ENCODE data around the gene KRTAP10-7. TPM values are rescaled to one million over a fixed set of nuclear protein-coding genes. Genes with fewer than 3 reads are reported as not detected.

The KRTAP10-7 gene
- total and polyA plus RNA-seq, 2 experiments from 2014 or later: not detected

DNA sequence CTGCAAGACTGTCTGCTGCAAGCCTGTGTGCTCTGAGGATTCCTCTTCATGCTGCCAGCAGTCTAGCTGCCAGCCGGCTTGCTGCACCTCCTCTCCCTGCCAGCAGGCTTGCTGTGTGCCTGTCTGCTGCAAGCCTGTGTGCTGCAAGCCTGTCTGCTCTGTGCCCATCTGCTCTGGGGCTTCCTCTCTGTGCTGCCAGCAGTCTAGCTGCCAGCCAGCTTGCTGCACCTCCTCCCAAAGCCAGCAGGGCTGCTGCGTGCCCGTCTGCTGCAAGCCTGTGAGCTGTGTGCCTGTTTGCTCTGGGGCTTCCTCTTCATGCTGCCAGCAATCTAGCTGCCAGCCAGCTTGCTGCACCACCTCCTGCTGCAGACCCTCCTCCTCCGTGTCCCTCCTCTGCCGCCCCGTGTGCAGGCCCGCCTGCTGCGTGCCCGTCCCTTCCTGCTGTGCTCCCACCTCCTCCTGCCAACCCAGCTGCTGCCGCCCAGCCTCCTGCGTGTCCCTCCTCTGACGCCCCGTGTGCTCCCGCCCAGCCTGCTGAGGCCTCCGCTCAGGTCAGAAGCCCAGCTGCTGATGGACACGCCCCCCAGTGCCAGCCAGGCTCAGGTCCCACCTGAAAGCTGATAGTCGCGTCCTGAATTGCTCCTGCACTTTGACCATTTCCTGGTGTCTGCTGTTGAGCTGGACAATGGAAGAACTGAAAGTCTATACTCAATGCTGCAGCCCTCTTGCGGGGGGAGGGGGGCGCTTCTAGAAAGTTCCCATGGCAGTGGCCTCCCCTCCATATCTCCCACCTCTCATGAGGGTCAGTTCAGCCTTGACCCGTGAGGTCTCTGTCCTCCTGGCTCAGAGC, 25.7 kb upstream of the KRTAP10-7 start (continued):
- TF ChIP-seq, protein P1, sequence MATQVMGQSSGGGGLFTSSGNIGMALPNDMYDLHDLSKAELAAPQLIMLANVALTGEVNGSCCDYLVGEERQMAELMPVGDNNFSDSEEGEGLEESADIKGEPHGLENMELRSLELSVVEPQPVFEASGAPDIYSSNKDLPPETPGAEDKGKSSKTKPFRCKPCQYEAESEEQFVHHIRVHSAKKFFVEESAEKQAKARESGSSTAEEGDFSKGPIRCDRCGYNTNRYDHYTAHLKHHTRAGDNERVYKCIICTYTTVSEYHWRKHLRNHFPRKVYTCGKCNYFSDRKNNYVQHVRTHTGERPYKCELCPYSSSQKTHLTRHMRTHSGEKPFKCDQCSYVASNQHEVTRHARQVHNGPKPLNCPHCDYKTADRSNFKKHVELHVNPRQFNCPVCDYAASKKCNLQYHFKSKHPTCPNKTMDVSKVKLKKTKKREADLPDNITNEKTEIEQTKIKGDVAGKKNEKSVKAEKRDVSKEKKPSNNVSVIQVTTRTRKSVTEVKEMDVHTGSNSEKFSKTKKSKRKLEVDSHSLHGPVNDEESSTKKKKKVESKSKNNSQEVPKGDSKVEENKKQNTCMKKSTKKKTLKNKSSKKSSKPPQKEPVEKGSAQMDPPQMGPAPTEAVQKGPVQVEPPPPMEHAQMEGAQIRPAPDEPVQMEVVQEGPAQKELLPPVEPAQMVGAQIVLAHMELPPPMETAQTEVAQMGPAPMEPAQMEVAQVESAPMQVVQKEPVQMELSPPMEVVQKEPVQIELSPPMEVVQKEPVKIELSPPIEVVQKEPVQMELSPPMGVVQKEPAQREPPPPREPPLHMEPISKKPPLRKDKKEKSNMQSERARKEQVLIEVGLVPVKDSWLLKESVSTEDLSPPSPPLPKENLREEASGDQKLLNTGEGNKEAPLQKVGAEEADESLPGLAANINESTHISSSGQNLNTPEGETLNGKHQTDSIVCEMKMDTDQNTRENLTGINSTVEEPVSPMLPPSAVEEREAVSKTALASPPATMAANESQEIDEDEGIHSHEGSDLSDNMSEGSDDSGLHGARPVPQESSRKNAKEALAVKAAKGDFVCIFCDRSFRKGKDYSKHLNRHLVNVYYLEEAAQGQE (IDR thresholded peaks at IDR 0.05; ENCODE audit: unreplicated experiment): no peak

DNA sequence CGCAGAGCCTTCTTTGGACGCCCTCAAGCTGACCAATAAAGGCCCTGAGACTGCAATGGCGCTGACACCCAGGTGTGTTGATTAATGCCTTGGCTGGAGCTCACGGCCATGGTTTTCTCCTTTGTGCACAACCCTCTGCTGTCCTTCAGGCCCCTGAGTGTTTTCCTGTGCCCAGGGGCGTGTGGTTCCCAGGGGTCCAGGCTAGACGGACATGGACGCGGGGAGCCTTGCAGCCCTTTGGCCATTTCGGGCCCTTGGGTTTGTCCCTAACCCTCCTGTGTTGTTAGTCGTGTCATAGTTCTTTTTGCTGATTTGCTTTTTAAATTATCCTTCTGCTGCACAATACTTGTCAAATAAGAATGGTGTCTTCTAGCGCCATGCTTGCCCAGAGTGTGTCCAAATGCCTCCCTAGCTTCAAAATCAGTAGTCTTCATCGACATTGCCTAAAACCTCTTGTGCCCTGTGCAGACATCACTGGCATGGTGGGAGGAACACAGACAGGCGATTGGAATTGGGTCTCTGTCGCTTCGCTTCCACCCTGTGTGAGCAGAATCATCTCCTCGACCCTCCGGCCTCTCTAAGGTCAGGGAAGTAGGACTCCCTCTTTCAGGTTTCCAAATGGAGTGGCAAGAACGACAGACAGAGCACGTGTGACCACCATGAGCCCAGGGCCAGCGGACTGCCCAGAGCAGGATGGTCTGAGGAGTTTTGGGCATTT, 24.9 kb upstream of the KRTAP10-7 start:
- no peak overlapping the region for H3K4me2 ChIP-seq
- DNase-seq (ENCODE audit: low spot score) (no peak), ATAC-seq (no peak)
- no peaks in the 10 kb centered on the region for H3K4me1 ChIP-seq (ENCODE audit: insufficient read depth)
- Mint-ChIP-seq H3K27ac (no peak overlapping the region), H3K4me1 (peaks cover 7% of the 10 kb centered on the region), H3K9me3 (peaks cover 41% of the 10 kb centered on the region), H3K27me3 (ENCODE audit: insufficient read depth, low read depth, poor library complexity) (peaks cover 10% of the 10 kb centered on the region), H3K4me3 (no peak overlapping the region), H3K36me3 (ENCODE audit: low read depth) (peaks cover 7% of the 10 kb centered on the region)
- no peaks in the 10 kb centered on the region for H3K27me3 ChIP-seq (ENCODE audit: insufficient read depth)
- no peak overlapping the region for H3K4me3 ChIP-seq
- no peaks in the 10 kb centered on the region for H3K9me2 ChIP-seq (ENCODE audit: insufficient read depth)
- H3K27ac ChIP-seq (ENCODE audit: low read depth): no peak overlapping the region
- H3K79me2 ChIP-seq (replicated peaks; ENCODE audit: insufficient read depth): no peaks in the 10 kb centered on the region
- no peak overlapping the region for H2AFZ ChIP-seq
- no peaks in the 10 kb centered on the region for H3F3A ChIP-seq (replicated peaks; ENCODE audit: low read depth)
- H3K36me3 ChIP-seq (ENCODE audit: insufficient read depth): no peaks in the 10 kb centered on the region
- no peak for TF ChIP-seq ZNF114 (CRISPR knock-in tag; IDR thresholded peaks at IDR 0.05)
- TF ChIP-seq ZNF331 (CRISPR knock-in tag; IDR thresholded peaks at IDR 0.05; ENCODE audit: low read depth): no peak
- TF ChIP-seq CREB1 (CRISPR knock-in tag; IDR thresholded peaks at IDR 0.05; ENCODE audit: low read depth): no peak
- no peak for TF ChIP-seq NANOG (IDR thresholded peaks at IDR 0.05; ENCODE audit: borderline replicate concordance)
- TF ChIP-seq, protein P2, sequence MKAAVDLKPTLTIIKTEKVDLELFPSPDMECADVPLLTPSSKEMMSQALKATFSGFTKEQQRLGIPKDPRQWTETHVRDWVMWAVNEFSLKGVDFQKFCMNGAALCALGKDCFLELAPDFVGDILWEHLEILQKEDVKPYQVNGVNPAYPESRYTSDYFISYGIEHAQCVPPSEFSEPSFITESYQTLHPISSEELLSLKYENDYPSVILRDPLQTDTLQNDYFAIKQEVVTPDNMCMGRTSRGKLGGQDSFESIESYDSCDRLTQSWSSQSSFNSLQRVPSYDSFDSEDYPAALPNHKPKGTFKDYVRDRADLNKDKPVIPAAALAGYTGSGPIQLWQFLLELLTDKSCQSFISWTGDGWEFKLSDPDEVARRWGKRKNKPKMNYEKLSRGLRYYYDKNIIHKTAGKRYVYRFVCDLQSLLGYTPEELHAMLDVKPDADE (IDR thresholded peaks at IDR 0.05): no peak
- TF ChIP-seq, protein P1 (IDR thresholded peaks at IDR 0.05; ENCODE audit: unreplicated experiment): no peak
- TF ChIP-seq, protein P3, sequence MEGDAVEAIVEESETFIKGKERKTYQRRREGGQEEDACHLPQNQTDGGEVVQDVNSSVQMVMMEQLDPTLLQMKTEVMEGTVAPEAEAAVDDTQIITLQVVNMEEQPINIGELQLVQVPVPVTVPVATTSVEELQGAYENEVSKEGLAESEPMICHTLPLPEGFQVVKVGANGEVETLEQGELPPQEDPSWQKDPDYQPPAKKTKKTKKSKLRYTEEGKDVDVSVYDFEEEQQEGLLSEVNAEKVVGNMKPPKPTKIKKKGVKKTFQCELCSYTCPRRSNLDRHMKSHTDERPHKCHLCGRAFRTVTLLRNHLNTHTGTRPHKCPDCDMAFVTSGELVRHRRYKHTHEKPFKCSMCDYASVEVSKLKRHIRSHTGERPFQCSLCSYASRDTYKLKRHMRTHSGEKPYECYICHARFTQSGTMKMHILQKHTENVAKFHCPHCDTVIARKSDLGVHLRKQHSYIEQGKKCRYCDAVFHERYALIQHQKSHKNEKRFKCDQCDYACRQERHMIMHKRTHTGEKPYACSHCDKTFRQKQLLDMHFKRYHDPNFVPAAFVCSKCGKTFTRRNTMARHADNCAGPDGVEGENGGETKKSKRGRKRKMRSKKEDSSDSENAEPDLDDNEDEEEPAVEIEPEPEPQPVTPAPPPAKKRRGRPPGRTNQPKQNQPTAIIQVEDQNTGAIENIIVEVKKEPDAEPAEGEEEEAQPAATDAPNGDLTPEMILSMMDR (conservative IDR thresholded peaks at IDR 0.05; ENCODE audit: low read depth in 2 of 2): no peak
- H4K20me1 ChIP-seq (replicated peaks; ENCODE audit: insufficient read depth): no peaks in the 10 kb centered on the region
